HL-60 (cell line): ENCODE results near the gene ATP2A2.

Source experiments
- POLR2AphosphoS5 ChIP-seq: IDR thresholded peaks from 2 replicates; pipeline ENCODE4 v1.6.1; 2012; ENCODE audit warnings: low read depth
- TF ChIP-seq, protein P1 (sequence below): IDR thresholded peaks from one replicate; pipeline ENCODE4 v1.5.1; 2011; ENCODE audit warnings: low read length, control low read depth, inconsistent platforms; ENCODE audit not compliant: insufficient read depth

DNA sequence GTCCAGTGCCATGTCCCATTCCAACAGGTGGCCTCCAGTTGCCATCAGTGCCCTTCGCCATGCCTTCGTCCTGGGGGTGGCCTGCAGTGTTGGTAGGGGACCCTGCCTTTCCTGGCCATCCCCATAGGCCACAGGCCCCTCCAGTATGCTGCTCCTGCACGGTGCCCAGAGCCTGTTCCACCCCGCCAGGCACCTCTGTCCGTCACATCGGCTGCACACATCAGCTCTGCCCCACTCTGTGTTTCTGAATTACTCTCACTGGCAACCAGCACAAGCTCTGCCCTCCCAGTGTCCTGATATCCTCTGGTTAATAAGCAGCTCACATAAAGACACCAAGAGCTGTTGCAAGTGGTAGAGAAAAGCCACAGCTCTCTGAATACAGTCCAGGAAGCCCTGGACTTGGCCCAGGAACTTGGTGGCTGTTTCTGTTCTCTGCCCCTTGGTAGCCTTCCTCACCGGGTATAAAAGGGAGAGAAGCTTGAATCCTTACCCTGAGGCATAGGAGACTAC is 31.3 kb upstream of the ATP2A2 start:
- TF ChIP-seq, protein P1, sequence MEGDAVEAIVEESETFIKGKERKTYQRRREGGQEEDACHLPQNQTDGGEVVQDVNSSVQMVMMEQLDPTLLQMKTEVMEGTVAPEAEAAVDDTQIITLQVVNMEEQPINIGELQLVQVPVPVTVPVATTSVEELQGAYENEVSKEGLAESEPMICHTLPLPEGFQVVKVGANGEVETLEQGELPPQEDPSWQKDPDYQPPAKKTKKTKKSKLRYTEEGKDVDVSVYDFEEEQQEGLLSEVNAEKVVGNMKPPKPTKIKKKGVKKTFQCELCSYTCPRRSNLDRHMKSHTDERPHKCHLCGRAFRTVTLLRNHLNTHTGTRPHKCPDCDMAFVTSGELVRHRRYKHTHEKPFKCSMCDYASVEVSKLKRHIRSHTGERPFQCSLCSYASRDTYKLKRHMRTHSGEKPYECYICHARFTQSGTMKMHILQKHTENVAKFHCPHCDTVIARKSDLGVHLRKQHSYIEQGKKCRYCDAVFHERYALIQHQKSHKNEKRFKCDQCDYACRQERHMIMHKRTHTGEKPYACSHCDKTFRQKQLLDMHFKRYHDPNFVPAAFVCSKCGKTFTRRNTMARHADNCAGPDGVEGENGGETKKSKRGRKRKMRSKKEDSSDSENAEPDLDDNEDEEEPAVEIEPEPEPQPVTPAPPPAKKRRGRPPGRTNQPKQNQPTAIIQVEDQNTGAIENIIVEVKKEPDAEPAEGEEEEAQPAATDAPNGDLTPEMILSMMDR: no peak
- TF ChIP-seq POLR2AphosphoS5: no peak
